ENCODE results near the gene KDM7A. TPM values are rescaled to one million over a fixed set of nuclear protein-coding genes. Genes with fewer than 3 reads are reported as not detected.

The KDM7A gene
- total RNA-seq, 4 donors from 2014 or later, result 21.9 to 84.2 (median 54.6) TPM

DNA sequence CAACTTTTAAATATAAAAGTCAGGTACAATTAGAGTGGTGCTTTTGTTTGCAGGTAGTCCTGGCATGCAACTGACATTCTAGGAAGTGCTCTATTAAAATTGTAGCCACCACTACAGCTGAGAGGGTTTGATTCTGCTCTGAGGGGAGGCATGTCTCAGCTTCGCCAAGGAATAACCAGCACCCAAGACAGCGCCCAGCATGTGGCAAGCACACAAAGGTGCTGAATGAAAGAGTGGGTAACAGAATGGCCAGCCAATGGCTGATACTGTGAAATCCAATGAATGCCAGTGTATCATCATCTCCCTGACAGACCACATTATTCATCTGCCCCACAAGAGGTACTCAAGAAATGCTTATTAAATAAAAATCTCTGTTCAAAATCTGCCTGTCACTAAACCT lies 121.0 kb downstream of the KDM7A start:
- no peak overlapping the region for H3K27ac ChIP-seq
- WGBS, 2 donors (ENCODE audit: low coverage in 1 of 2), result 98% methylated on average over 2 of the region's 2 CpGs; no CpG with 5 or more reads in 1 of the 2 donors
- H3K4me1 ChIP-seq, result peaks cover 13 to 32% (median 21%) of the 10 kb centered on the region in 4 donors

GRCh38 chr7:140054751-140055150 lies 122.0 kb downstream of the KDM7A start:
- TF ChIP-seq POLR2A (IDR thresholded peaks at IDR 0.05) (no peak), EP300 (IDR thresholded peaks at IDR 0.05; ENCODE audit: low read depth) (no peak), POLR2AphosphoS5 (IDR thresholded peaks at IDR 0.05) (no peak)
- TF ChIP-seq, protein P1, sequence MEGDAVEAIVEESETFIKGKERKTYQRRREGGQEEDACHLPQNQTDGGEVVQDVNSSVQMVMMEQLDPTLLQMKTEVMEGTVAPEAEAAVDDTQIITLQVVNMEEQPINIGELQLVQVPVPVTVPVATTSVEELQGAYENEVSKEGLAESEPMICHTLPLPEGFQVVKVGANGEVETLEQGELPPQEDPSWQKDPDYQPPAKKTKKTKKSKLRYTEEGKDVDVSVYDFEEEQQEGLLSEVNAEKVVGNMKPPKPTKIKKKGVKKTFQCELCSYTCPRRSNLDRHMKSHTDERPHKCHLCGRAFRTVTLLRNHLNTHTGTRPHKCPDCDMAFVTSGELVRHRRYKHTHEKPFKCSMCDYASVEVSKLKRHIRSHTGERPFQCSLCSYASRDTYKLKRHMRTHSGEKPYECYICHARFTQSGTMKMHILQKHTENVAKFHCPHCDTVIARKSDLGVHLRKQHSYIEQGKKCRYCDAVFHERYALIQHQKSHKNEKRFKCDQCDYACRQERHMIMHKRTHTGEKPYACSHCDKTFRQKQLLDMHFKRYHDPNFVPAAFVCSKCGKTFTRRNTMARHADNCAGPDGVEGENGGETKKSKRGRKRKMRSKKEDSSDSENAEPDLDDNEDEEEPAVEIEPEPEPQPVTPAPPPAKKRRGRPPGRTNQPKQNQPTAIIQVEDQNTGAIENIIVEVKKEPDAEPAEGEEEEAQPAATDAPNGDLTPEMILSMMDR (IDR thresholded peaks at IDR 0.05), result no peak
- Histone ChIP-seq H3K9me3 (no peaks in the 10 kb centered on the region), H3K27me3 (no peaks in the 10 kb centered on the region), H3K4me1 (peaks cover 3 to 28% (median 14%) of the 10 kb centered on the region in 4 donors), H3K27ac (no peak overlapping the region), H3K4me3 (no peak overlapping the region), H3K36me3 (peaks cover 0 to 5% (median 0%) of the 10 kb centered on the region in 4 donors)
- intact Hi-C loops (cut with DNase I; ENCODE audit: low total_unique reads) (no loop called here), in situ Hi-C loops (cut with MboI; ENCODE audit: low pct_ligation_motif_present in 1 of 4, low pct_unique_long_range_greater_than_20kb in 1 of 4, low sequenced_read_pairs in 3 of 4) (loop anchor here in 1 of 4 donors (25.0 kb wide), 1 partner anchor 283 kb away; no protein-coding TSS in a partner anchor)
- no peak for DNase-seq
- 94% methylated on average over 4 of the region's 4 CpGs; no CpG with 5 or more reads in 1 of the 2 donors for WGBS, 2 donors (ENCODE audit: low coverage in 1 of 2)

More for the DNA sequence above, 121.0 kb downstream of the KDM7A start:
- H3K4me3 ChIP-seq, result no peak overlapping the region
- intact Hi-C loops (cut with DNase I; ENCODE audit: low total_unique reads) (no loop called here), in situ Hi-C loops (cut with MboI; ENCODE audit: low pct_ligation_motif_present in 1 of 4, low pct_unique_long_range_greater_than_20kb in 1 of 4, low sequenced_read_pairs in 3 of 4) (loop anchor here in 1 of 4 donors (25.0 kb wide), 1 partner anchor 281 kb away; no protein-coding TSS in a partner anchor)
- H3K9me3 ChIP-seq, result no peaks in the 10 kb centered on the region
- H3K36me3 ChIP-seq, result peaks cover 0 to 5% (median 0%) of the 10 kb centered on the region in 4 donors
- TF ChIP-seq EP300 (IDR thresholded peaks at IDR 0.05; ENCODE audit: low read depth) (no peak), POLR2A (IDR thresholded peaks at IDR 0.05) (no peak), POLR2AphosphoS5 (IDR thresholded peaks at IDR 0.05) (no peak)
- TF ChIP-seq, protein P1 (IDR thresholded peaks at IDR 0.05), result no peak
- no peaks in the 10 kb centered on the region for H3K27me3 ChIP-seq
- DNase-seq, result no peak

DNA sequence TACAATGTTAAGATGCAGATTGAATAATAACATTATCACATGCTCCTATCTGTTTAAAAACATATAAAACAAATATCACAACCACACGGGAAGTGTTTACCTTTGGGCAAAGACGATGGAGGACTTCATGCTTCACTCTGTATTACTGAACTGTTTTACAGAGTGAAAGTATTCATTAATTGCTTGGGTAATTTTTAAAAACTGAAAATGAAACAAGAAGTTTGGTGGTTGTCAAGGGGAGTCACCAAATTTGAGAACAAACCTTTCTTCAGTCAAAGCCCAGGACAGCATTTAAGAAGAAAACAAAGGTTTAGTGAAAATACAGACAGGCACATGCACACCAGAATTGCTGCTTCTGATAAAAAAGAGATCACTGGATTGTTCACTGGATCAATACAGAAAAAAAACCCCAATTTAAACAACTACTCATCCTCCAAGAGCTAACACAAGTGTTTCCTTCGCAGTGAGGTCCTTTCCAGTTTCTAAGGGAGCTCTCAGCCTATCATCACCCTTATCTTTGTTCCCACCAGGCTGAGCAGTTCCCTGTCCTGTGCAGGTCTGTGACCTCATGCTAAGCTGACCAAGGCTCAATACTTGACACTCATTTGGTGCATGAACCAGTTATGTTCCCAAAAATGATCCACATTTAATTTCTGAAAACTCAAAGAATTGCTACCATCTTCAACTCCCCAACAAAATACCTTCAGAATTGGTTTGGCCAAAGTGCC lies 122.8 kb downstream of the KDM7A start:
- intact Hi-C loops (cut with DNase I; ENCODE audit: low total_unique reads), result no loop called here
- in situ Hi-C loops (cut with MboI; ENCODE audit: low pct_ligation_motif_present in 1 of 4, low pct_unique_long_range_greater_than_20kb in 1 of 4, low sequenced_read_pairs in 3 of 4), result loop anchor here in 1 of 4 donors (25.0 kb wide), 1 partner anchor 283 kb away; no protein-coding TSS in a partner anchor
- WGBS, 2 donors (ENCODE audit: low coverage in 1 of 2), result 50 to 66% methylated on average over 2 to 3 of the region's 3 CpGs
- Histone ChIP-seq H3K27me3 (no peaks in the 10 kb centered on the region), H3K4me1 (peaks cover 0 to 28% (median 13%) of the 10 kb centered on the region in 4 donors), H3K4me3 (no peak overlapping the region), H3K36me3 (peaks cover 0 to 5% (median 0%) of the 10 kb centered on the region in 4 donors), H3K9me3 (no peaks in the 10 kb centered on the region), H3K27ac (no peak overlapping the region)
- TF ChIP-seq EP300 (IDR thresholded peaks at IDR 0.05; ENCODE audit: low read depth), result no peak
- TF ChIP-seq POLR2AphosphoS5 (IDR thresholded peaks at IDR 0.05), result no peak
- TF ChIP-seq, protein P1 (IDR thresholded peaks at IDR 0.05), result no peak
- TF ChIP-seq POLR2A (IDR thresholded peaks at IDR 0.05), result no peak
- no peak for DNase-seq

DNA sequence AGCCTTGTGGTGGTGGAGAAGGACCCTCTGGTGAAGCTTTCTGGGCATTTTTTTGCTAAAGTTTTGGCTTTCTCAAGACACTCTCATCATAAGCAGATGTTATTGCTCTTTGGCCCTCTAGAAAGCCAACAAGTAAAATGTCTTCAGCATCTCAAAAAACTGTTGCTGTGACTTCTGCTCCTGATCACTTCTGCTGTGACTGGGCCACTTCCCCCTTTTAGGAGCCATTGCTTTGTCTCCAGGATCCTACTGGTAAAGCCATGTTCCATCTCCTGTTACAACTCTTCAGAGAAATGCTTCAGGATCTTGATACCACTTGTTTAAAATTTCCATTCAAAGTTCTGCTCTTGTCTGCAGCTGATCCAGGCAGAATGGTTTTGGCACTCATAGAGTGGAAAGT lies 125.0 kb downstream of the KDM7A start:
- Histone ChIP-seq H3K27me3 (no peaks in the 10 kb centered on the region), H3K27ac (no peak overlapping the region), H3K4me3 (no peak overlapping the region), H3K9me3 (no peaks in the 10 kb centered on the region), H3K36me3 (peaks cover 0 to 2% (median 0%) of the 10 kb centered on the region in 4 donors), H3K4me1 (peaks cover 0 to 24% (median 18%) of the 10 kb centered on the region in 4 donors)
- TF ChIP-seq POLR2A (IDR thresholded peaks at IDR 0.05) (no peak), POLR2AphosphoS5 (IDR thresholded peaks at IDR 0.05) (no peak), EP300 (IDR thresholded peaks at IDR 0.05; ENCODE audit: low read depth) (no peak)
- TF ChIP-seq, protein P1 (IDR thresholded peaks at IDR 0.05), result no peak
- DNase-seq, result no peak
- intact Hi-C loops (cut with DNase I; ENCODE audit: low total_unique reads) (no loop called here), in situ Hi-C loops (cut with MboI; ENCODE audit: low pct_ligation_motif_present in 1 of 4, low pct_unique_long_range_greater_than_20kb in 1 of 4, low sequenced_read_pairs in 3 of 4) (loop anchor here in 1 of 4 donors (25.0 kb wide), 1 partner anchor 285 kb away; no protein-coding TSS in a partner anchor)

Data from transverse colon (tissue), 4 donors.